ENCODE data around the gene PIGV. TPM values are rescaled to one million over a fixed set of nuclear protein-coding genes. Genes with fewer than 3 reads are reported as not detected.

The PIGV gene
- polyA plus RNA-seq, 1 donor (not counting 4 experiments of a cell fraction or from before 2014, with no cell fraction given) = 14.2 TPM

- Histone ChIP-seq H3K4me2 (ENCODE audit: control insufficient read depth, extremely low read depth, insufficient read depth, low read depth, low read length) (no peak overlapping the region), H4K20me1 (ENCODE audit: control insufficient read depth, extremely low read depth, insufficient read depth, low read length) (peaks cover 4% of the 10 kb centered on the region), H3K27ac (ENCODE audit: control insufficient read depth, insufficient read depth, low read length) (no peak overlapping the region), H3K27me3 (ENCODE audit: control insufficient read depth, extremely low read depth, insufficient read depth, low read length) (no peaks in the 10 kb centered on the region), H3K4me1 (ENCODE audit: control insufficient read depth, extremely low read depth, insufficient read depth, low read length) (peaks cover 29% of the 10 kb centered on the region), H3K36me3 (ENCODE audit: control insufficient read depth in 2 of 2, extremely low read depth in 1 of 2, insufficient read depth in 2 of 2, low read length in 2 of 2) (peaks cover 37 to 52% of the 10 kb centered on the region in 2 experiments), H3K9me1 (ENCODE audit: control insufficient read depth, extremely low read depth, insufficient read depth, low read length) (peaks cover 3% of the 10 kb centered on the region), H2AFZ (ENCODE audit: control insufficient read depth, low read length) (no peak overlapping the region), H3K79me2 (ENCODE audit: control insufficient read depth, insufficient read depth, low read length) (no peaks in the 10 kb centered on the region), H3K9ac (ENCODE audit: control insufficient read depth, extremely low read depth, insufficient read depth, low read length) (no peak overlapping the region), H3K4me3 (ENCODE audit: control insufficient read depth in 2 of 3, extremely low read depth in 1 of 3, insufficient read depth in 2 of 3, low read depth in 1 of 3, low read length in 3 of 3) (no peak overlapping the region), H3K9me3 (ENCODE audit: control insufficient read depth, low read depth, low read length) (no peaks in the 10 kb centered on the region)
- TF ChIP-seq CTCF (optimal IDR thresholded peaks at IDR 0.05 in 1 of 3, IDR thresholded peaks at IDR 0.05 in 1 of 3, conservative IDR thresholded peaks at IDR 0.05 in 1 of 3; ENCODE audit: extremely low read depth in 1 of 3, insufficient read depth in 2 of 3, low read length in 3 of 3) = peak in 1 of 3 experiments; percentile 3
- TF ChIP-seq EZH2 (IDR thresholded peaks at IDR 0.05; ENCODE audit: low read length) = no peak
- DNase-seq (ENCODE audit: low read depth, low spot score) (no peak), FAIRE-seq (no peak)
- dilution Hi-C loops (cut with MboI; ENCODE audit: extremely low pct_ligation_motif_present, low sequenced_read_pairs) = no loop called here
Observed at GRCh38 chr1:26767714-26768113, 20.0 kb upstream of the PIGV start.

GRCh38 chr1:26768755-26769154, 19.0 kb upstream of the PIGV start:
- Histone ChIP-seq H3K4me3 (ENCODE audit: control insufficient read depth in 2 of 3, extremely low read depth in 1 of 3, insufficient read depth in 2 of 3, low read depth in 1 of 3, low read length in 3 of 3) (no peak overlapping the region), H3K4me2 (ENCODE audit: control insufficient read depth, extremely low read depth, insufficient read depth, low read depth, low read length) (no peak overlapping the region), H3K27me3 (ENCODE audit: control insufficient read depth, extremely low read depth, insufficient read depth, low read length) (no peaks in the 10 kb centered on the region), H3K9me1 (ENCODE audit: control insufficient read depth, extremely low read depth, insufficient read depth, low read length) (peaks cover 3% of the 10 kb centered on the region), H3K27ac (ENCODE audit: control insufficient read depth, insufficient read depth, low read length) (no peak overlapping the region), H3K36me3 (ENCODE audit: control insufficient read depth in 2 of 2, extremely low read depth in 1 of 2, insufficient read depth in 2 of 2, low read length in 2 of 2) (peaks cover 37 to 57% of the 10 kb centered on the region in 2 experiments), H4K20me1 (ENCODE audit: control insufficient read depth, extremely low read depth, insufficient read depth, low read length) (peaks cover 4% of the 10 kb centered on the region), H3K4me1 (ENCODE audit: control insufficient read depth, extremely low read depth, insufficient read depth, low read length) (peaks cover 36% of the 10 kb centered on the region), H3K9ac (ENCODE audit: control insufficient read depth, extremely low read depth, insufficient read depth, low read length) (no peak overlapping the region), H3K9me3 (ENCODE audit: control insufficient read depth, low read depth, low read length) (no peaks in the 10 kb centered on the region), H2AFZ (ENCODE audit: control insufficient read depth, low read length) (no peak overlapping the region), H3K79me2 (ENCODE audit: control insufficient read depth, insufficient read depth, low read length) (no peaks in the 10 kb centered on the region)
- FAIRE-seq (no peak), DNase-seq (ENCODE audit: low read depth, low spot score) (no peak)
- TF ChIP-seq CTCF (optimal IDR thresholded peaks at IDR 0.05 in 1 of 3, IDR thresholded peaks at IDR 0.05 in 1 of 3, conservative IDR thresholded peaks at IDR 0.05 in 1 of 3; ENCODE audit: extremely low read depth in 1 of 3, insufficient read depth in 2 of 3, low read length in 3 of 3) = no peak
- no peak for TF ChIP-seq EZH2 (IDR thresholded peaks at IDR 0.05; ENCODE audit: low read length)
- dilution Hi-C loops (cut with MboI; ENCODE audit: extremely low pct_ligation_motif_present, low sequenced_read_pairs) = no loop called here
